SK-N-SH (cell line): ENCODE data around the gene IQSEC1. TPM values are rescaled to one million over a fixed set of nuclear protein-coding genes. Genes with fewer than 3 reads are reported as not detected.

ENCODE experiments used
- CTCF ChIA-PET: fragments of 300-600, 350-600 bp; formaldehyde crosslinking; extraction: SDS; loops from one replicate; lab custom pipeline; 2021; lab: Yijun Ruan, JAX
- POLR2A ChIA-PET: fragments of 350-600 bp; sonication (Branson Sonifier 250); formaldehyde crosslinking; extraction: SDS; loops from one replicate; lab custom pipeline; 2020; ENCODE audit warnings: antibody characterized with exemption, inconsistent platforms; lab: Yijun Ruan, JAX
- DNase-seq: peaks from one replicate; pipeline ENCODE4 v3.0.0; 2012
- H2AFZ ChIP-seq: fragments of 200-600 bp; sonication (generic); 2 replicates; pipeline ENCODE4 v1.8.1; 2016; ENCODE audit warnings: antibody characterized with exemption, mild to moderate bottlenecking, low read depth
- H3F3A ChIP-seq: fragments of 200-600 bp; sonication (generic); replicated peaks from 2 replicates; pipeline ENCODE3; 2016; ENCODE audit warnings: antibody characterized with exemption, mild to moderate bottlenecking; ENCODE audit not compliant: insufficient read depth
- H3K27ac ChIP-seq, 2 experiments: fragments of 200-500 bp in 1 of 2; fragments of 200-600 bp in 1 of 2; sonication (Bioruptor generic) in 1 of 2; sonication (generic), shearing (Covaris generic) in 1 of 2; 2 replicates each; pipeline versions ENCODE4 v1.5.1 to v1.6.1; 2014 to 2016; ENCODE audit warnings: low read depth in 2 of 2, inconsistent platforms in 1 of 2, low read length in 1 of 2, mild to moderate bottlenecking in 1 of 2, mixed read lengths in 1 of 2
- H3K27me3 ChIP-seq: fragments of 200-600 bp; sonication (generic), shearing (Covaris generic); 2 replicates; pipeline ENCODE4 v1.6.1; 2016; ENCODE audit warnings: mixed run types; ENCODE audit not compliant: insufficient read depth
- H3K36me3 ChIP-seq, 2 experiments: fragments of 200-500 bp in 1 of 2; fragments of 200-600 bp in 1 of 2; sonication (Bioruptor generic) in 1 of 2; sonication (generic) in 1 of 2; replicated peaks in 1 of 2; 2 replicates each; pipeline versions ENCODE3 to v1.5.1; 2014 to 2016; ENCODE audit warnings: low read length in 1 of 2, mild to moderate bottlenecking in 1 of 2; ENCODE audit not compliant: insufficient read depth in 2 of 2, control insufficient read depth in 1 of 2
- H3K4me1 ChIP-seq, 2 experiments: fragments of 200-500 bp in 1 of 2; fragments of 200-600 bp in 1 of 2; sonication (Bioruptor generic) in 1 of 2; sonication (generic), shearing (Covaris generic) in 1 of 2; 2 replicates each; pipeline versions ENCODE4 v1.5.1 to v1.6.1; 2014 to 2016; ENCODE audit warnings: low read depth in 1 of 2, low read length in 1 of 2, mixed run types in 1 of 2; ENCODE audit not compliant: insufficient read depth in 2 of 2, control insufficient read depth in 1 of 2
- H3K4me2 ChIP-seq: fragments of 200-600 bp; sonication (generic), shearing (Covaris generic); 2 replicates; pipeline ENCODE4 v1.6.1; 2017; ENCODE audit warnings: mixed run types
- H3K4me3 ChIP-seq, 2 experiments: fragments of 200-500 bp in 1 of 2; fragments of 200-600 bp in 1 of 2; sonication (Bioruptor generic) in 1 of 2; sonication (generic), shearing (Covaris generic) in 1 of 2; 2 replicates each; pipeline versions ENCODE4 v1.5.1 to v1.8.1; 2014 to 2016; ENCODE audit warnings: low read depth in 2 of 2, inconsistent platforms in 1 of 2, low read length in 1 of 2, mild to moderate bottlenecking in 1 of 2, mixed read lengths in 1 of 2, moderate library complexity in 1 of 2
- H3K79me2 ChIP-seq: fragments of 200-600 bp; sonication (generic); 2 replicates; pipeline ENCODE4 v1.8.1; 2017; ENCODE audit warnings: mild to moderate bottlenecking; ENCODE audit not compliant: insufficient read depth
- H3K9ac ChIP-seq: fragments of 200-600 bp; sonication (generic); 2 replicates; pipeline ENCODE4 v1.6.1; 2017; ENCODE audit warnings: mixed run types
- H3K9me2 ChIP-seq: fragments of 200-600 bp; sonication (generic); 2 replicates; pipeline ENCODE4 v1.6.1; 2017; ENCODE audit warnings: mixed run types
- H3K9me3 ChIP-seq: fragments of 200-600 bp; sonication (generic); 2 replicates; pipeline ENCODE4 v1.6.1; 2017; ENCODE audit warnings: mixed run types, mild to moderate bottlenecking, moderate library complexity
- H4K20me1 ChIP-seq: fragments of 200-600 bp; sonication (generic); 2 replicates; pipeline ENCODE4 v1.6.1; 2017; ENCODE audit warnings: mild to moderate bottlenecking, mixed run types; ENCODE audit not compliant: insufficient read depth
- ELF1 ChIP-seq: IDR thresholded peaks from 2 replicates; pipeline ENCODE4 v1.4.0; 2012
- FOSL2 ChIP-seq: IDR thresholded peaks from 2 replicates; pipeline ENCODE4 v1.4.0; 2012; ENCODE audit warnings: low read depth, mild to moderate bottlenecking, moderate library complexity, borderline replicate concordance
- FOXM1 ChIP-seq: IDR thresholded peaks from 2 replicates; pipeline ENCODE4 v1.4.0; 2012; ENCODE audit warnings: low read depth, mild to moderate bottlenecking
- GABPA ChIP-seq: IDR thresholded peaks from 2 replicates; pipeline ENCODE4 v1.4.0; 2012; ENCODE audit warnings: low read depth, mild to moderate bottlenecking
- IRF3 ChIP-seq: fragments of 150-350 bp; IDR thresholded peaks from 2 replicates; pipeline ENCODE4 v1.6.1; 2016; ENCODE audit warnings: mild to moderate bottlenecking, low read depth, low read length
- MEF2A ChIP-seq: IDR thresholded peaks from 2 replicates; pipeline ENCODE4 v1.4.0; 2012; ENCODE audit warnings: low read depth, borderline replicate concordance
- NFIC ChIP-seq: IDR thresholded peaks from 2 replicates; pipeline ENCODE4 v1.4.0; 2012; ENCODE audit warnings: borderline replicate concordance
- PBX3 ChIP-seq: IDR thresholded peaks from 2 replicates; pipeline ENCODE4; 2012
- RCOR1 ChIP-seq: fragments of 150-350 bp; IDR thresholded peaks from 2 replicates; pipeline ENCODE4 v1.6.1; 2017; ENCODE audit warnings: antibody characterized with exemption, low read length
- RXRA ChIP-seq: IDR thresholded peaks from 2 replicates; pipeline ENCODE4 v1.4.0; 2012; ENCODE audit warnings: low read depth, mild to moderate bottlenecking, borderline replicate concordance
- SMC3 ChIP-seq: IDR thresholded peaks from 2 replicates; pipeline ENCODE4 v1.6.1; 2012; ENCODE audit warnings: low read depth, low read length, improper control_type of control experiment
- TEAD4 ChIP-seq: IDR thresholded peaks from 2 replicates; pipeline ENCODE4 v1.4.0; 2012; ENCODE audit warnings: mild to moderate bottlenecking, borderline replicate concordance; ENCODE audit not compliant: insufficient read depth
- USF1 ChIP-seq: IDR thresholded peaks from 2 replicates; pipeline ENCODE4 v1.4.0; 2012; ENCODE audit warnings: low read depth, borderline replicate concordance
- WGBS: methylation state at CpG from one replicate; pipeline ENCODE4 v1.1.6; 2017; ENCODE audit warnings: low lambda C conversion rate; 5-methylcytosine and 5-hydroxymethylcytosine counted together
- polyA plus RNA-seq, 3 experiments: library from polyadenylated mRNA; depleted of rRNA; stranded (reverse); fragments of >200 nt; gene quantifications; 2 replicates each; pipeline ENCODE4 v1.2.3, GENCODE V29; 2012

IQSEC1 gene
- polyA plus RNA-seq, 1 of the 3 experiments (the other 2 are of a cell fraction), result 6.2 TPM

GRCh38 chr3:12910356-12911099 is 162.7 kb downstream of the IQSEC1 start:
- Histone ChIP-seq H3K9me2 (no peaks in the 10 kb centered on the region), H3K36me3 (peaks cover 0 to 67% of the 10 kb centered on the region in 2 experiments), H3K79me2 (no peaks in the 10 kb centered on the region), H4K20me1 (no peaks in the 10 kb centered on the region), H3K27me3 (no peaks in the 10 kb centered on the region), H3K9ac (no peak overlapping the region), H3F3A (no peaks in the 10 kb centered on the region), H3K4me2 (no peak overlapping the region), H3K4me3 (no peak overlapping the region), H3K27ac (no peak overlapping the region), H2AFZ (no peak overlapping the region), H3K4me1 (no peaks in the 10 kb centered on the region; a peak in 1 of 4 replicates), H3K9me3 (no peaks in the 10 kb centered on the region)
- WGBS, result 87% methylated on average over 5 of the region's 8 CpGs
- no peak for TF ChIP-seq PBX3
- CTCF ChIA-PET, result interaction anchor here (1.6 to 2.6 kb wide), 2 partner anchors 9 to 19 kb away, joined by 5 to 15 read pairs; no protein-coding TSS in a partner anchor
- POLR2A ChIA-PET, result no interaction called here
- DNase-seq, result no peak

- Histone ChIP-seq H3K79me2 (no peaks in the 10 kb centered on the region), H4K20me1 (no peaks in the 10 kb centered on the region), H2AFZ (no peak overlapping the region), H3K4me2 (no peak overlapping the region), H3K27me3 (no peaks in the 10 kb centered on the region), H3K9me2 (no peaks in the 10 kb centered on the region), H3K9ac (no peak overlapping the region), H3K4me3 (no peak overlapping the region), H3F3A (no peaks in the 10 kb centered on the region), H3K36me3 (peaks cover 0 to 67% of the 10 kb centered on the region in 2 experiments), H3K9me3 (no peaks in the 10 kb centered on the region), H3K27ac (no peak overlapping the region), H3K4me1 (no peaks in the 10 kb centered on the region; a peak in 1 of 4 replicates)
- CTCF ChIA-PET, result interaction anchor here (1.6 kb wide), 1 partner anchor 10 kb away, joined by 5 read pairs; no protein-coding TSS in a partner anchor
- 89% methylated on average over 3 of the region's 7 CpGs for WGBS
- TF ChIP-seq RCOR1 (no peak), TEAD4 (no peak), GABPA (no peak), FOXM1 (no peak)
- no peak for DNase-seq
- POLR2A ChIA-PET, result no interaction called here
Measured at GRCh38 chr3:12909710-12910109, 163.5 kb downstream of the IQSEC1 start.

GRCh38 chr3:12908859-12909258 is 164.4 kb downstream of the IQSEC1 start:
- TF ChIP-seq USF1 (no peak), PBX3 (no peak), SMC3 (no peak), MEF2A (no peak), ELF1 (no peak), RXRA (no peak), IRF3 (no peak), FOSL2 (no peak), NFIC (no peak)
- no peak for DNase-seq
- H3K36me3 ChIP-seq, result peaks cover 0 to 73% of the 10 kb centered on the region in 2 experiments
- no peaks in the 10 kb centered on the region for H3F3A ChIP-seq
- no peak overlapping the region for H3K4me2 ChIP-seq
- no peak overlapping the region for H3K4me3 ChIP-seq
- H3K9ac ChIP-seq, result no peak overlapping the region
- H2AFZ ChIP-seq, result no peak overlapping the region
- H3K9me3 ChIP-seq, result no peaks in the 10 kb centered on the region
- H3K27me3 ChIP-seq, result no peaks in the 10 kb centered on the region
- no peak overlapping the region for H3K27ac ChIP-seq
- no peaks in the 10 kb centered on the region for H3K4me1 ChIP-seq
- no peaks in the 10 kb centered on the region for H3K9me2 ChIP-seq
- CTCF ChIA-PET, result interaction anchor here (1.5 to 1.6 kb wide), 2 partner anchors 9 to 11 kb away, joined by 3 to 5 read pairs; no protein-coding TSS in a partner anchor
- POLR2A ChIA-PET, result no interaction called here
- no peaks in the 10 kb centered on the region for H4K20me1 ChIP-seq
- 88% methylated on average over 7 of the region's 7 CpGs for WGBS
- H3K79me2 ChIP-seq, result no peaks in the 10 kb centered on the region
